Fibroblast of skin of left quadriceps (primary cell): ENCODE results near the gene TMEM61.
"Not testable (repeated sequence)": the region's sequence is repeated elsewhere in the genome, so short reads cannot be mapped to it uniquely, and the experiment has no call there.

ENCODE experiments used
- DNase-seq, 2 experiments: peaks; one replicate each; pipeline ENCODE4 v3.0.0-alpha.2; 2013; ENCODE audit warnings: low read depth in 2 of 2

Gene TMEM61

GRCh38 chr1:54980528-54981241, at the start of gene TMEM61:
TMEM61 (plus strand) TSS chr1:54980628; CDS start chr1:54981066, 438 bp downstream.
- DNase-seq = no peak

GRCh38 chr1:54931275-54931840, 49.1 kb upstream of the TMEM61 start:
- no peak for DNase-seq

- not testable (repeated sequence) for DNase-seq
These were observed 46.3 kb upstream of the TMEM61 start for GRCh38 chr1:54934081-54934480.

GRCh38 chr1:54934869-54935268, 45.6 kb upstream of the TMEM61 start:
- peak; percentile 94 to 95 for DNase-seq

GRCh38 chr1:54936791-54937190, 43.6 kb upstream of the TMEM61 start:
- DNase-seq = no peak

GRCh38 chr1:54937469-54937868, 43.0 kb upstream of the TMEM61 start:
- no peak for DNase-seq

GRCh38 chr1:54938955-54939354, 41.5 kb upstream of the TMEM61 start:
- not testable (repeated sequence) for DNase-seq

GRCh38 chr1:54940042-54940441, 40.4 kb upstream of the TMEM61 start:
- DNase-seq = no peak

- DNase-seq = no peak
These were observed 37.5 kb upstream of the TMEM61 start for GRCh38 chr1:54942976-54943375.

- DNase-seq = peak in 1 of 2 experiments; percentile 47
These were observed 35.6 kb upstream of the TMEM61 start for GRCh38 chr1:54944610-54945392.

- DNase-seq = no peak
These were observed 35.0 kb upstream of the TMEM61 start for GRCh38 chr1:54945393-54945936.

- DNase-seq = no peak
These were observed 32.9 kb upstream of the TMEM61 start for GRCh38 chr1:54947540-54947939.

- no peak for DNase-seq
These were observed 31.4 kb upstream of the TMEM61 start for GRCh38 chr1:54949053-54949452.

GRCh38 chr1:54950006-54950368, 30.4 kb upstream of the TMEM61 start:
- no peak for DNase-seq

GRCh38 chr1:54950369-54951163, 29.9 kb upstream of the TMEM61 start:
- DNase-seq = peak; percentile 68

GRCh38 chr1:54951810-54952226, 28.6 kb upstream of the TMEM61 start:
- DNase-seq = no peak

GRCh38 chr1:54952950-54953718, 27.3 kb upstream of the TMEM61 start:
- no peak for DNase-seq

GRCh38 chr1:54953846-54954245, 26.6 kb upstream of the TMEM61 start:
- DNase-seq = no peak

- peak; percentile 49 to 54 for DNase-seq
These were observed 25.1 kb upstream of the TMEM61 start for GRCh38 chr1:54955359-54955758.

GRCh38 chr1:54956726-54957125, 23.7 kb upstream of the TMEM61 start:
- no peak for DNase-seq

GRCh38 chr1:54959241-54959640, 21.2 kb upstream of the TMEM61 start:
- no peak for DNase-seq
